Panc1 (cell line): ENCODE measurements around the gene MICALL2.

Experiments used
- CTCF ChIP-seq: fragments of 450-650 bp; IDR thresholded peaks from 2 replicates; pipeline ENCODE4 v1.5.1; 2017; ENCODE audit warnings: mild to moderate bottlenecking
- POLR2AphosphoS5 ChIP-seq: IDR thresholded peaks from 2 replicates; pipeline ENCODE4 v1.6.1; 2012; ENCODE audit warnings: mild to moderate bottlenecking, low read depth, low read length, moderate library complexity
- REST ChIP-seq, 2 experiments: IDR thresholded peaks; 2 replicates each; pipeline ENCODE4 v1.6.1; 2011 to 2012; ENCODE audit warnings: low read depth in 2 of 2, control low read depth in 1 of 2, low read length in 1 of 2, mild to moderate bottlenecking in 1 of 2, moderate library complexity in 1 of 2; ENCODE audit not compliant: insufficient read depth in 1 of 2

- TF ChIP-seq CTCF (no peak), REST (IDR thresholded peaks at IDR 0.05; ENCODE audit: insufficient read depth in 1 of 2, low read depth in 2 of 2, low read length in 1 of 2) (no peak), POLR2AphosphoS5 (no peak)
These were observed 1.2 kb downstream of the MICALL2 start for GRCh38 chr7:1457949-1458682.
